H1 (cell line): ENCODE results near the gene KRTCAP2. TPM values are rescaled to one million over a fixed set of nuclear protein-coding genes. Genes with fewer than 3 reads are reported as not detected.

Experiments
- CTCF ChIA-PET: fragments of 300-600 bp; sonication (Branson Sonifier 250); formaldehyde crosslinking; loops from one replicate; lab custom pipeline; 2021; ENCODE audit not compliant: partially characterized antibody; lab: Charles Lee
- POLR2A ChIA-PET: fragments of 300-600 bp; sonication (Branson Sonifier 250); formaldehyde crosslinking; loops from one replicate; lab custom pipeline; 2021; ENCODE audit warnings: inconsistent platforms; ENCODE audit not compliant: partially characterized antibody; lab: Charles Lee
- DNase-seq, 2 experiments: peaks; one replicate each; pipeline versions ENCODE4 v3.0.0 to v3.0.0-alpha.2; 2010 to 2022; ENCODE audit warnings: low spot score in 2 of 2, low read depth in 1 of 2, mixed read lengths in 1 of 2
- FAIRE-seq: peaks from 2 replicates; lab custom pipeline; 2011; peaks lifted over from hg19 to GRCh38; lab: Jason Lieb, UNC
- H2AFZ ChIP-seq: 2 replicates; pipeline ENCODE4 v1.8.1; 2012; ENCODE audit warnings: low read length, inconsistent platforms
- H2AK5ac ChIP-seq: 2 replicates; pipeline ENCODE4 v1.6.1; 2013; ENCODE audit warnings: low read depth, low read length
- H2BK120ac ChIP-seq: replicated peaks from 2 replicates; pipeline ENCODE3; 2013; ENCODE audit warnings: low read depth, low read length, inconsistent platforms
- H2BK12ac ChIP-seq: 2 replicates; pipeline ENCODE4 v1.6.1; 2013; ENCODE audit warnings: low read depth, low read length
- H2BK15ac ChIP-seq: 2 replicates; pipeline ENCODE4 v1.6.1; 2013; ENCODE audit warnings: low read length
- H2BK20ac ChIP-seq: 2 replicates; pipeline ENCODE4 v1.6.1; 2013; ENCODE audit warnings: low read length
- H2BK5ac ChIP-seq: 2 replicates; pipeline ENCODE4 v1.6.1; 2013; ENCODE audit warnings: low read depth, low read length
- H3K14ac ChIP-seq: 2 replicates; pipeline ENCODE4 v1.6.1; 2013; ENCODE audit warnings: inconsistent platforms; ENCODE audit not compliant: insufficient read length
- H3K18ac ChIP-seq: 2 replicates; pipeline ENCODE4 v1.6.1; 2013; ENCODE audit warnings: low read length; ENCODE audit errors: extremely low read depth
- H3K23ac ChIP-seq: 2 replicates; pipeline ENCODE4 v1.6.1; 2013; ENCODE audit warnings: inconsistent platforms; ENCODE audit not compliant: insufficient read length
- H3K23me2 ChIP-seq: 2 replicates; pipeline ENCODE4 v1.6.1; 2013; ENCODE audit warnings: low read depth, low read length
- H3K27ac ChIP-seq: 2 replicates; pipeline ENCODE4 v1.6.1; 2011; ENCODE audit warnings: low read depth, low read length, inconsistent platforms
- H3K27me3 ChIP-seq, 4 experiments: replicated peaks in 1 of 4; 1 replicate in 1 of 4; 2 replicates in 3 of 4; pipeline versions ENCODE4 v1.6.1 to v1.8.1; 2011 to 2013; ENCODE audit warnings: low read length in 3 of 4, mild to moderate bottlenecking in 3 of 4, inconsistent platforms in 2 of 4, mixed read lengths in 2 of 4, moderate library complexity in 1 of 4; ENCODE audit not compliant: control insufficient read depth in 3 of 4, insufficient read depth in 3 of 4; ENCODE audit errors: extremely low read depth in 1 of 4
- H3K36me3 ChIP-seq, 4 experiments: 2 replicates each; pipeline versions ENCODE4 v1.6.1 to v1.8.1; 2011 to 2013; ENCODE audit warnings: mild to moderate bottlenecking in 4 of 4, low read length in 3 of 4, moderate library complexity in 2 of 4, control low read depth in 1 of 4, inconsistent platforms in 1 of 4; ENCODE audit not compliant: insufficient read depth in 4 of 4, control insufficient read depth in 2 of 4
- H3K4ac ChIP-seq: replicated peaks from 2 replicates; pipeline ENCODE3; 2013; ENCODE audit warnings: low read length, low read depth, mixed read lengths, inconsistent platforms; ENCODE audit not compliant: insufficient read length
- H3K4me1 ChIP-seq, 4 experiments: replicated peaks in 1 of 4; 1 replicate in 1 of 4; 2 replicates in 3 of 4; pipeline versions ENCODE4 v1.6.1 to v1.8.1; 2011 to 2013; ENCODE audit warnings: low read length in 3 of 4, inconsistent platforms in 2 of 4, mixed read lengths in 1 of 4; ENCODE audit not compliant: insufficient read depth in 4 of 4, control insufficient read depth in 3 of 4
- H3K4me2 ChIP-seq, 2 experiments: 2 replicates each; pipeline versions ENCODE4 v1.6.1 to v1.8.1; 2011 to 2013; ENCODE audit warnings: low read depth in 2 of 2, low read length in 2 of 2, control low read depth in 1 of 2, inconsistent platforms in 1 of 2, mild to moderate bottlenecking in 1 of 2; ENCODE audit not compliant: insufficient read depth in 1 of 2
- H3K4me3 ChIP-seq, 4 experiments: fragments of 200-600, 300-600 bp in 1 of 4; sonication (generic), shearing (Covaris generic), sonication (Bioruptor Twin) in 1 of 4; 2 replicates each; pipeline versions ENCODE4 v1.5.1 to v1.8.1; 2011 to 2016; ENCODE audit warnings: low read length in 4 of 4, low read depth in 3 of 4, control low read depth in 2 of 4, inconsistent platforms in 2 of 4, mild to moderate bottlenecking in 2 of 4, mixed read lengths in 1 of 4, moderate library complexity in 1 of 4; ENCODE audit not compliant: insufficient read depth in 2 of 4; ENCODE audit errors: extremely low read depth in 1 of 4
- H3K56ac ChIP-seq: replicated peaks from 2 replicates; pipeline ENCODE3; 2013; ENCODE audit warnings: low read depth, mild to moderate bottlenecking, mixed read lengths, low read length, inconsistent platforms; ENCODE audit not compliant: insufficient read length
- H3K79me1 ChIP-seq: 2 replicates; pipeline ENCODE4 v1.6.1; 2013; ENCODE audit warnings: low read depth, low read length, control low read depth
- H3K79me2 ChIP-seq, 2 experiments: 2 replicates each; pipeline versions ENCODE4 v1.6.1 to v1.8.1; 2012 to 2013; ENCODE audit warnings: low read length in 2 of 2, mild to moderate bottlenecking in 2 of 2, inconsistent platforms in 1 of 2; ENCODE audit not compliant: insufficient read depth in 2 of 2, control insufficient read depth in 1 of 2
- H3K9ac ChIP-seq, 4 experiments: replicated peaks in 1 of 4; 1 replicate in 1 of 4; 2 replicates in 3 of 4; pipeline versions ENCODE4 v1.6.1 to v1.8.1; 2011 to 2013; ENCODE audit warnings: low read depth in 3 of 4, low read length in 3 of 4, control low read depth in 2 of 4, mild to moderate bottlenecking in 2 of 4, moderate library complexity in 2 of 4, inconsistent platforms in 1 of 4; ENCODE audit errors: extremely low read depth in 1 of 4
- H3K9me3 ChIP-seq, 2 experiments: 2 replicates each; pipeline versions ENCODE4 v1.6.1 to v1.8.1; 2012 to 2013; ENCODE audit warnings: mild to moderate bottlenecking in 2 of 2, moderate library complexity in 2 of 2, control low read depth in 1 of 2, inconsistent platforms in 1 of 2, low read depth in 1 of 2, low read length in 1 of 2, mixed read lengths in 1 of 2; ENCODE audit not compliant: insufficient read depth in 2 of 2
- H4K20me1 ChIP-seq, 2 experiments: replicated peaks in 1 of 2; 2 replicates each; pipeline versions ENCODE3 to v1.8.1; 2011 to 2013; ENCODE audit warnings: inconsistent platforms in 2 of 2, low read length in 2 of 2, mild to moderate bottlenecking in 1 of 2; ENCODE audit not compliant: insufficient read depth in 2 of 2, control insufficient read depth in 1 of 2
- H4K5ac ChIP-seq: 2 replicates; pipeline ENCODE4 v1.6.1; 2013; ENCODE audit warnings: low read length, low read depth, mixed read lengths, inconsistent platforms; ENCODE audit not compliant: insufficient read length
- H4K8ac ChIP-seq: 2 replicates; pipeline ENCODE4 v1.8.0; 2013; ENCODE audit warnings: mild to moderate bottlenecking, moderate library complexity, low read length, inconsistent platforms; ENCODE audit not compliant: insufficient read depth; ENCODE audit errors: extremely low read depth
- H4K91ac ChIP-seq: replicated peaks from 2 replicates; pipeline ENCODE3; 2013; ENCODE audit warnings: low read length, mixed read lengths, inconsistent platforms; ENCODE audit not compliant: insufficient read length
- BACH1 ChIP-seq: IDR thresholded peaks from 2 replicates; pipeline ENCODE4 v1.6.1; 2012; ENCODE audit warnings: low read length, improper control_type of control experiment
- HDAC6 ChIP-seq: IDR thresholded peaks from one replicate; pipeline ENCODE4 v1.7.1; 2012; ENCODE audit warnings: low read depth, mild to moderate bottlenecking, inconsistent platforms, low read length, moderate library complexity
- PHF8 ChIP-seq: fragments of 200-600 bp; sonication (generic); conservative IDR thresholded peaks from 2 replicates; pipeline ENCODE4 v1.7.1; 2012; ENCODE audit warnings: low read depth, mild to moderate bottlenecking, inconsistent platforms, low read length, moderate library complexity
- TAF7 ChIP-seq: optimal IDR thresholded peaks from 2 replicates; pipeline ENCODE3; 2011; ENCODE audit warnings: low read depth, mild to moderate bottlenecking, inconsistent platforms, low read length, moderate library complexity, borderline replicate concordance
- WGBS, 2 experiments: shearing (Covaris generic) in 1 of 2; methylation state at CpG; one replicate each; pipeline versions ENCODE4 v1.1.6 to v1.1.7; 2013 to 2015; ENCODE audit warnings: low lambda C conversion rate in 2 of 2, mixed read lengths in 2 of 2, inconsistent platforms in 1 of 2, low coverage in 1 of 2, missing lambda C conversion rate in 1 of 2; ENCODE audit not compliant: insufficient replicate concordance in 2 of 2, insufficient coverage in 1 of 2, insufficient read length in 1 of 2; ENCODE audit errors: extremely low coverage in 1 of 2, missing lambda C conversion rate in 1 of 2; 5-methylcytosine and 5-hydroxymethylcytosine counted together
- polyA plus RNA-seq, 7 experiments: library from polyadenylated mRNA; depleted of rRNA in 3 of 7; stranded (reverse) in 5 of 7; unstranded in 2 of 7; fragments of >200 nt in 5 of 7; fragments of 200-250 nt in 2 of 7; gene quantifications; 1 replicate in 5 of 7; 2 replicates in 1 of 7; 4 replicates in 1 of 7; pipeline versions ENCODE4 v1.2.1 to v1.2.3, GENCODE V29; 2011 to 2013; ENCODE audit warnings: missing spikeins in 2 of 7, mixed read lengths in 2 of 7
- total RNA-seq: library from RNA; stranded (reverse); fragmentation: NEBNext Ultra II Directional; extraction: Animal tissue kit (Norgen Biotek cat#: 25700); gene quantifications from 2 replicates; pipeline ENCODE4 v1.2.1, GENCODE V29; 2021

KRTCAP2 gene
- total and polyA plus RNA-seq, 2 of the 8 experiments (the other 6 are each of a cell fraction or from before 2014, with no cell fraction given) = 146 to 317 TPM

GRCh38 chr1:155160128-155160527 lies 13.0 kb downstream of the KRTCAP2 start:
- TF ChIP-seq BACH1 (no peak), TAF7 (no peak), HDAC6 (no peak), PHF8 (no peak)
- Histone ChIP-seq H4K8ac (no peak overlapping the region), H2AFZ (no peak overlapping the region), H2BK5ac (no peak overlapping the region), H3K27ac (no peak overlapping the region), H2BK120ac (no peak overlapping the region), H3K27me3 (no peaks in the 10 kb centered on the region), H3K4me2 (no peak overlapping the region), H3K4me1 (no peaks in the 10 kb centered on the region), H3K14ac (no peak overlapping the region), H3K23me2 (no peaks in the 10 kb centered on the region; the same call in 1 of the 2 replicates), H2BK15ac (no peak overlapping the region), H2BK20ac (no peak overlapping the region), H3K79me2 (no peaks in the 10 kb centered on the region), H3K4ac (no peak overlapping the region), H3K79me1 (no peaks in the 10 kb centered on the region), H3K4me3 (no peak overlapping the region), H3K9me3 (no peaks in the 10 kb centered on the region), H3K9ac (no peak overlapping the region), H3K23ac (no peak overlapping the region), H4K91ac (no peak overlapping the region), H3K56ac (no peak overlapping the region), H4K5ac (no peak overlapping the region), H2AK5ac (no peak overlapping the region), H2BK12ac (no peak overlapping the region), H3K36me3 (no peaks in the 10 kb centered on the region), H3K18ac (no peak overlapping the region), H4K20me1 (no peaks in the 10 kb centered on the region)
- DNase-seq (no peak), FAIRE-seq (no peak)
- WGBS, 2 experiments = 89% methylated on average over 8 of the region's 8 CpGs; no CpG with 5 or more reads in 1 of the 2 experiments
- POLR2A ChIA-PET = interaction anchor here (0.6 kb wide), 1 partner anchor 62 kb away, joined by 3 read pairs; no protein-coding TSS in a partner anchor
- CTCF ChIA-PET = interaction anchor here (1.4 kb wide), 1 partner anchor 68 kb away, joined by 3 read pairs; no protein-coding TSS in a partner anchor
